Measurements from ENCODE around the gene TRAF1.

Gene TRAF1

DNA sequence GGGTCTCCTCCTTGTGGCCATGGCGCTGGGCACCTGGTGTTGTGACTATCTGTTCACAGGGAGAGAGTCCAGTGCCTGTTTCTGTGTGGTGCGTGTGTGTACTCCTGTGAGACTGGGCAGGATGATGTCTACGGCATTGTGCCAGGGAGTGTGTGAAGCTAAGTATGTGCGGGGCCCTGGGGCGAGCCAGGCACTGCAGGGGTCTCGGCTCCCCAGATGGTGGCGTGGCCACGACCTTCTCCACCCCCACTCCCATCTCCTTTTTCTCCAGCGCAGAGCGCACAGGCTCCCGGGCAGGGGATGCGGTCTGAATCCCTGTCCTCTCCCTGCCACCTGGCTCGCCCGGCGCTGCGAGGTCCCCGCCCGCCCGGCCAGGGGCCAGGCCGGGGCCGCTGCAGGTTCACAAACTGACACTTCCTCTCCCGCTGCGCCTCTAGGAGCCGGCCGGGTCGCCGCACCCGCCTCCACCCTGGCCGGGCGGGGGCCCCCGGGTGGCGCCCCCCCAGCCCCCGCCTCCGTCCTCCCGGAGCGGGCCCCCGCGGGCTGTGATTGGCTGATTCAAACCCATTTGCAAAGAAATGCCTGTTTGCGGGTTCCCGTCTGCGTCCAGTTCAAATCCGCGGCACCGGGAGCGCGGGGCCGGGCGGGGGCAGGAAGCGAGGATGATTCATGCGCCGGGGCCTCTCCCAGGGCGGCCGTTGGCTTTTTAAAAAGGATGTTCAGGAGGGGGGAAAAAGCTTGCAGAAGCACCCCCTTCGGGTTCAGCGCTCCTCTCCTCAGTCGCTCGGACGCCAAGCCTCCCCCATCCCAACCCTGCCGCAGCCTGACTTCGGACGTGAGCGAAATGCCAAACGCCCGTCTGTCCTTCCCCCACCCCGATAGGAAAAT is 50.4 kb downstream of the TRAF1 start:
- TF ChIP-seq, protein P1, sequence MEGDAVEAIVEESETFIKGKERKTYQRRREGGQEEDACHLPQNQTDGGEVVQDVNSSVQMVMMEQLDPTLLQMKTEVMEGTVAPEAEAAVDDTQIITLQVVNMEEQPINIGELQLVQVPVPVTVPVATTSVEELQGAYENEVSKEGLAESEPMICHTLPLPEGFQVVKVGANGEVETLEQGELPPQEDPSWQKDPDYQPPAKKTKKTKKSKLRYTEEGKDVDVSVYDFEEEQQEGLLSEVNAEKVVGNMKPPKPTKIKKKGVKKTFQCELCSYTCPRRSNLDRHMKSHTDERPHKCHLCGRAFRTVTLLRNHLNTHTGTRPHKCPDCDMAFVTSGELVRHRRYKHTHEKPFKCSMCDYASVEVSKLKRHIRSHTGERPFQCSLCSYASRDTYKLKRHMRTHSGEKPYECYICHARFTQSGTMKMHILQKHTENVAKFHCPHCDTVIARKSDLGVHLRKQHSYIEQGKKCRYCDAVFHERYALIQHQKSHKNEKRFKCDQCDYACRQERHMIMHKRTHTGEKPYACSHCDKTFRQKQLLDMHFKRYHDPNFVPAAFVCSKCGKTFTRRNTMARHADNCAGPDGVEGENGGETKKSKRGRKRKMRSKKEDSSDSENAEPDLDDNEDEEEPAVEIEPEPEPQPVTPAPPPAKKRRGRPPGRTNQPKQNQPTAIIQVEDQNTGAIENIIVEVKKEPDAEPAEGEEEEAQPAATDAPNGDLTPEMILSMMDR (IDR thresholded peaks at IDR 0.05; ENCODE audit: low read depth, low read length) = peak; percentile 19
- in situ Hi-C loops (cut with HindIII; ENCODE audit: low sequenced_read_pairs) = no loop called here
- DNase-seq (ENCODE audit: low read depth, low spot score) = peak; percentile 95
- H3K4me3 ChIP-seq (ENCODE audit: low read depth, low read length) = peak overlapping the region; percentile 73

DNA sequence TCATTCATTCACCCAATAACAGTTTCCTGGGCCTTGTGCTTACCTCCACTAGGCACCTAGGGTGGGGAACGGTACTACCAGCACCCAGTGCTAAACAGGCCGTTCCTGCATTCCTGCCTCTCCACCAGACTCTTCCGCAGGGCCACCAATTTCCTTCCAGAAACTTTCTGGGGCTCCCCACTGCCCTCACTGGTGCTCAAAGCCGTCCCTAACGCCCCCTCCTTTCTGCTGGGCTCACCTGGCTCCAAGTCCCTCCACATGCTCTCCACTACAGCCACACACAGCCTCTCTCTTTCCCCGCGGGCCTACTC is 51.0 kb downstream of the TRAF1 start:
- no peak for DNase-seq (ENCODE audit: low read depth, low spot score)
- TF ChIP-seq, protein P1 (IDR thresholded peaks at IDR 0.05; ENCODE audit: low read depth, low read length) = no peak
- peak overlapping the region; percentile 73 for H3K4me3 ChIP-seq (ENCODE audit: low read depth, low read length)
- in situ Hi-C loops (cut with HindIII; ENCODE audit: low sequenced_read_pairs) = no loop called here

DNA sequence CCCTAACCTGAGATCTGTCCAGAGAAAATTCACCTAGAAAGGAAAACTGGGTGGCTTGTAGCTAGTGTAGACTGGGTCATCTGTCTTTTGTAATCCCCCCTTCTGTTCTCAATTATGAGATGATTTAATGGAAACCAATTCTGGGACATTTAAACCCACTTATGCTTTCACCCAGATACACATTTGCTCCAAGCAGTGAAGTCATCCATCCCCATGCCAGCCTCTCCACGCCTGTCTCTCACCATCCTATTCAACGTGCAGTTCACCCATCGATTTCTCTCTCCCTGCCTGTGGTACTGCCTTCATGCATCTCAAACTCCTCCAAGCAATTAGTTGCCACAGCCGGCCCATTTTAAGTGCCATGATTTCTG is 51.4 kb downstream of the TRAF1 start:
- TF ChIP-seq, protein P1 (IDR thresholded peaks at IDR 0.05; ENCODE audit: low read depth, low read length) = no peak
- in situ Hi-C loops (cut with HindIII; ENCODE audit: low sequenced_read_pairs) = no loop called here
- no peak for DNase-seq (ENCODE audit: low read depth, low spot score)
- H3K4me3 ChIP-seq (ENCODE audit: low read depth, low read length) = peak overlapping the region; percentile 73

DNA sequence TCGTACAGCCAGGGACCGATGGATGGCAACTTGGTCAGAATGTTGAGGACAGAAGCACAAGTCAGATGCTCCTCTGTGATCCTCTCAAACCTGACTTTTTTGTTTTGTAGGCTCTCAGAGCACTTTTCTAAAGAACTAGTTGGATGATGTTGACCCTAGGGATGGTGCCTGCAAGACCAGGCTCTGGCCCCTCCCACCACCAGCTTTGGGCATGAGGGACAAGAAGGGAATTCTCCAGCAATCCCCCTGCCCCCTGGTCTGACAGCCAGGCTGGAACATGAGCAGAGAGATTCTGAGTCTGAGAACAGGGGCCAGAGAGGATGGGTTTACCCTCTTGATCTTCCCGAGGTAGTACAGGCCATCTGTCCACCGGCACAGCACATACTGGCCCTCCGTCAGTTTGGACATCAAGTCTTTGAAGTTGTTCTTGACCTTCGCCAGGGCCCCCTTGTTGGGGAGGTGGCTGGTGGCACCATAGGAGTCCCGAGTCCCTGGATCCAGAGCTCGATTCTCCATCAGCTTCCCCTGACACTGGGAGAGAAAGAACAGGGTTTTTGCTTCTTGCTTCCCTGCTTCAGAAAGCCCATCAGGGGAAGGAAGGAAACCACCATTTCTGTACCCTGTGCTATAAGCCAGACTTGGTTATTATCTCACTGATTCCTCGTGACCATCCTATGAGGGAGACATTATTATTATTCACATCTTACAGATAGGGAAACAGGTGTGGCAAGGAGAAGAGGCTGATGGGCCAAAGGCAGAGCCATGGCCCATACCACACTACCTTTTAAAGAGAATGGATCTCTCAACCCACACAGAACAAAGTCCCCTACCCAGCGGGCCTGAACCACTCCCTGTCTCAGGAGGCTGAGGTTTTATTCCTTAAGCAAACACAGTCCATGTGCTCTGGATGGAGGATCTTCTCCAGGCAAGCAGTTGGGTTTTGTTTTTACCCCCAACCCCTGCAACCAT is 52.1 kb downstream of the TRAF1 start:
- no peak for DNase-seq (ENCODE audit: low read depth, low spot score)
- TF ChIP-seq, protein P1 (IDR thresholded peaks at IDR 0.05; ENCODE audit: low read depth, low read length) = no peak
- no peak overlapping the region for H3K4me3 ChIP-seq (ENCODE audit: low read depth, low read length)
- in situ Hi-C loops (cut with HindIII; ENCODE audit: low sequenced_read_pairs) = no loop called here

GRCh38 chr9:120873512-120873911 is 53.1 kb downstream of the TRAF1 start:
- H3K4me3 ChIP-seq (ENCODE audit: low read depth, low read length) = no peak overlapping the region
- in situ Hi-C loops (cut with HindIII; ENCODE audit: low sequenced_read_pairs) = no loop called here
- DNase-seq (ENCODE audit: low read depth, low spot score) = no peak
- TF ChIP-seq, protein P1 (IDR thresholded peaks at IDR 0.05; ENCODE audit: low read depth, low read length) = no peak

GRCh38 chr9:120872791-120873502 is 53.6 kb downstream of the TRAF1 start:
- no peak for DNase-seq (ENCODE audit: low read depth, low spot score)
- in situ Hi-C loops (cut with HindIII; ENCODE audit: low sequenced_read_pairs) = no loop called here
- TF ChIP-seq, protein P1 (IDR thresholded peaks at IDR 0.05; ENCODE audit: low read depth, low read length) = no peak
- H3K4me3 ChIP-seq (ENCODE audit: low read depth, low read length) = no peak overlapping the region

Measured in astrocyte of the spinal cord (primary cell).